HG03097 (cell line): ENCODE results near the gene PARD6G.
A peak's percentile ranks its signal among the peaks of the same experiment; 100 is the strongest.

Experiments
- ATAC-seq: cut with Tn5 transposase; IDR thresholded peaks from one replicate; pipeline ENCODE4 v1.9.1; 2021; ENCODE audit not compliant: unreplicated experiment, low FRiP score

Gene PARD6G

DNA sequence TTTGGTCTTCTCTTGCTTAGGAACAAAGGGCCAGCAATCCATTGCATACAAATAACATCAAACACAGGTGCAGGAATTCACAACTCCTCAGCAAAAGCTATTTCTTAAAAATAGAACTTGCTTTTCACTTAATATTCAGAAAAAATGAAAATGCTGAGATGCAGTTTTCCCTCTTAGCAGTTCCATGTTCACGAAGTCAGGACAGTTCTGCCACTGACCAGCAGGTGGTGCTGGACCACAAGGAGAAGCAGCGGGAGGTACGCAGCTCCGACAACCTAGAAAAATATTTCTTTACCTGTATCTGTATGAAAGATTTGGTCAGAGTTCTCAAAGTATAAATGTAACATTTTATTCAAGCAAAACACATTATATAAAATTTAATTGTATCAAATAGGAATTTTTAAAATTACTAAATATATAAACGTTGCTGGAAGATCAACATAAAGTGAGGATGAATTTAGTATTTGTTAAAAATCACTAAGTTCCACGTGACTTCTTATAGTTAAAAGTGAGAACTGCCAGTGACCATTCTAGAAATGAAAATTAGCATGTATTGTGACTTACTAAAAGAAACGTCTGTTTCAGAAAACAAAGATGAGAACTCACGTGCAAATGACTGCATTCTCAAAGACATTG is 89.5 kb downstream of the PARD6G start:
- ATAC-seq = peak; percentile 45

DNA sequence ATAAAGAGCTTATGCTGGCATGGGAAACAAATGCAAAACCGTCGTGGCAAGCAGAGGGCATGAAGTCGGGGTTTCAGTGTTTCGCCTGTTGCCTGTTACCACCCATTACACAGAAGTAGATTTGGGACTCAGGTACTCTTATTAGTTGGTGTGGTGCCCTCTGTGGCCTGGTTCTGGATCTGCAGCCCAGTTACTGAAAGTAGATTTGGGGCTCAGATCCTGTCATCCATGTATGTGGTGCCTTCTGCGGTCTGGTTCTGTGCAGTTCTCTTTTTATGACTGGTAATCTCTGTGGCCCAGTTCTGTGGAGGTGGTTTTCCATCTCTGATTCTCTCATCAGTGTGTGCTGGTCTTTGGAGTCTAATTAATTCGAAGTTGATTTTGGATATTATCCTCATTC is 93.0 kb downstream of the PARD6G start:
- ATAC-seq = no peak

DNA sequence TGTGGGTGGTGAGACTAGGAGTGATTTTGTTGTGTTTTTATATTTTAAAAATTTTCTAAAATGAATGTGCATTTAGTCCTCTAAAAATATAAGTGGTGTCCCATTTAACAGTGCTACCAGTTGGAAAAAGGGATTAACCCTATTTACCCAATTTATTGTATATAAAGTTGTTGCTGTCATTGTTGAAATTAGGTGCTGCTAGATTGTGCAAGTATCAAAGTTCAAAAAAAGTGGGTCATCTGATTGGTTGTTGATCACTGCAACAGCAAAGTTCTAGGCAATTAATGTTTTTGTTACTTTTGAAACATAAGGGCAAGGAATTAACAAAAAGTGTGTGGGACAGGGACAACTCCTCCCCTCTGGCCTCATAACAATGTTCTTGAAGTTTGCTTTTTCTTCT is 97.6 kb downstream of the PARD6G start:
- ATAC-seq = no peak

DNA sequence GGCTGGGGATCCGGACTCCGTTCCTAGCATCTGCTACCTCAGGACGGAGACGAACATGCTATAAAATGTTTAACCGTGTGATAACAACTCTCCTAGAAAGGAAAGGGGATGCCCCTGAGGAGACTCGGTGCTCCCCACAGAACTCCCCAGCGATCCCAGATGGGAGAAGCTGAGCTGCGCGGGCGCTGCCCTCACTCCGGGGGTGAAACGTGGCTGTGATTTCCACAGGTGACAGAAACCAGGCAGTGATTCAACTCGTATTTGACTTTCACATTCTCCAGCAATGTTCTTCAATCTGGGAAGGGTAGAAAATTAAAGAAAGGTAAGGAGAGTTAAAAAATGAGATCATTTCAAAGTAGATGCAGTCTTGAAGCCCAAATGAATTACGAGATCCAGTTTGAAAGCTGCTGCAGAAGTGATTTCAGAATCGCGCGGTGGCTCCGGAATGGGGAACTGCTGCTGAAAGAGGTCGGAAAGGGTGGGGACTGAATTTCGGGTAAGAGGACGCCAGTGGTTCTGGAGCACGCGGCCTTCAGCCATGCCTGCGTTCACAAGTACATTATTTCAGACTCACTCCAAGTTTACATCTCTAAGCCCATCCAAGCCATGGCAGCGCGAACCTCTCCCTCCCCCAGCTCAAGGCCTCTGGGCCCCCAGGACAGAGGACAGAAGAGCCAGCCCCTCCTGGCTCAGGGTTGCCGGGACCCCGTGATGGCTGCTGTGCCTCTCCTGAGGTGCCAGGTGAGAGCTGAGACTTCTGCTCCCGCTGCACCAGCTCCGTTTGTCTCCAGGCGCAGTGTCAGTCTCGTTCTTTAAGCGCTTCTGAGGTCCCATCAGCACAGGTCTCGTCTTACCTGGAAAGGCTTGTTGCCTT is 98.8 kb downstream of the PARD6G start:
- ATAC-seq = no peak

DNA sequence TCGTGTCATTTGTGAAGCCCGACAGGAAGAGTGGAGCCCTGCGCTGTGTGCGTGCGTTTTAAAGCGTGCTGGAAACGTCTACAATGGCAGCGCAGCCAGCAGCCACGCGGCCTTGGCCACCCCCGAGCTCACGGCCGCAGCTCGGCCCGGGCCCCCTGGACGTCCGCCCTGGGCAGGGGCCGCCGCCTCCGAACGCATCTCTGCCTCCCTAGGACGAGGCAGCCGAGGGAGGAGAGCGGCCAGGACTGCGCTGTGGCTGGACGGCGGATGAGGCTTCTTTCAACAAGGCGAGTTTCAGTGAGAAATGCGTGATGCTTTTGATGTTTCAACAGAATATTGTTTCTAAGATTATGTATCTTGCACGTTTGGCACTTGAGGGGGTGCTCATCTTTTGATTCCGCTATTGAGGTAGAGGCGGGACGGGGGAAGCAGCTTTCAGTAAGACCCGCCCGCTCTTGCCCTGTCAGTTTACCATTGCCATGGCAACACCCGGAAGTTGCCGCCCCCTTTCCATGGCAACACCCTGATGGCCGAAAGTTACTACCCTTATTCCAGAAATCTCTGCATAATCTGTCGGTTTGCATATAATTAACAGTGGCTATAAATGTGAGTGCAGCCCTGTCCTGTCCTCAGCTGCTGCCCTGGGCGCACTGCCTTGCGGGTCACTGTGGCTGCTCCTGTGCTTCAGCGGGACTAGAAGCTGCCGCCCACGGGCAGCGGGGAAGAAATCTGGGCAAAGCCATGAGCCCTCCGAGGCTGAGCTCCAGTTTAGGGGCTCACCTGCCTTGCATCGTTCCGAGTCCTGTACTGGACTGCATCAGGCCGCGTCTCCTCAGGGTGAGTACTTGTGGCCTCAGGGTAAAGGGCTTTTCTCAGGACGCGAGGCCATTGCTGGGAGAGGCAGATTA is 99.6 kb downstream of the PARD6G start:
- ATAC-seq = peak; percentile 70

DNA sequence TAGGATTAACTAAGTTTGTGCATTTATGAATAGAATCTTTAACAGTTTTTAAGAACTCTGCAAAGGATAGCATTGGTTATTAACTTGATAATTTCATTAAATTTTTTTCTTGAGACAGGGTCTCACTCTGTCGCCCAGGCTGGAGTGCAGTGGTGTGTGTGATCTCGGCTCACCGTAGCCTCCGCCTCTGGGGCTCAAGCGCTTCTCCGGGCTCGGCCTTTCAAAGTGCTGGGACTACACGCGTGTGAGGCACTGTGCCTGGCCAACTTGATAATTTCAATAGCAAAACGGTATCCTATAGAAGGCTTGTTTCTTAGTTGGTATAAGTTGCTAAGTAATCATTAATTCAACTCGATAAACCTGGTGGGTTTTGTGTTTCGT is 100.3 kb downstream of the PARD6G start:
- peak; percentile 29 for ATAC-seq

DNA sequence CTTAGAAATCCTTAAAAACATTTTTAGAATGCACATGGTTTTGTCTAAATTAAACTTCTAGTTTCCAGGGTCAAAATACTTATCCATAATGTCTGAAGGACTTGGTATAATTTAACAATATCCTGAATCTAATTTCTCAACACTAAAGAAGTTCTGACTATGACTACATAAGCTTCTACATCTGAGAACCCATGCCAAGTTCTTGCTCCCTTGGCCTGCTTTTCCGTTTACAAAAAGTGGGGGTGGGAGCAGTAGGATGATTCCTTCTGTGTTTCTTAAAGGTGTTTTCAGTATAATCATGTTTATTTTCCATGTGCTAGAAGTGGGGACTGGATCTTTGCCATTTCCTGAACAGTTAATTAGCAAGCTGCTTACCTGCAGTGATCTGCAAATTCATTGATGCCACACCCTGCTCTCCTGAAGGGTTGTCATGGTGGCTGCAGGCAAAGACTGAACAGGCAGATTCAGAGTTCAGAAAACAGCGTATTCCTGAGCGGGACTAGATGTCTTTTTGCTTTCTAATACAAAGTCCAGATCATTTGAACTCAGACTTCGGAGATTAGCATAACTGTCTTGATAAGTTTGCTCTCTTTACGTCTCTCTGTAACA is 102.0 kb downstream of the PARD6G start:
- no peak for ATAC-seq

DNA sequence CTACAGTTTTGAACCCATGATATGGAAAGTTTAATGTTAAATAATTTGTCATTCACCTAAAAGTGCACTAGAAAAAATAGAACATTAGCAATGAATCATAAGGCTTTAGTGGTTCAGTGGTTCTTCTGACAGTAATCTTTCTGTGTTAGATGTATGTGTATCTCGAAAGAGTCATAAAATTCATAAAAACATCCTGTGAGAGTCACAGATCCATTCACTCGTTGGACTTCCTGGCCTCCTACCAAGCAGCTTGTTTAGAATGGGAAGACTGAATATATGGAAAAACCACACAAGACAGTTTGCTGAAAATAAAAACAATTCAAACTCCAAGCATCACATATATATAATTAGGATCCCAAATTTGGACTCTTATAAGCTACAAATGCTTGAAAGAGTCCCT is 103.4 kb downstream of the PARD6G start:
- no peak for ATAC-seq

DNA sequence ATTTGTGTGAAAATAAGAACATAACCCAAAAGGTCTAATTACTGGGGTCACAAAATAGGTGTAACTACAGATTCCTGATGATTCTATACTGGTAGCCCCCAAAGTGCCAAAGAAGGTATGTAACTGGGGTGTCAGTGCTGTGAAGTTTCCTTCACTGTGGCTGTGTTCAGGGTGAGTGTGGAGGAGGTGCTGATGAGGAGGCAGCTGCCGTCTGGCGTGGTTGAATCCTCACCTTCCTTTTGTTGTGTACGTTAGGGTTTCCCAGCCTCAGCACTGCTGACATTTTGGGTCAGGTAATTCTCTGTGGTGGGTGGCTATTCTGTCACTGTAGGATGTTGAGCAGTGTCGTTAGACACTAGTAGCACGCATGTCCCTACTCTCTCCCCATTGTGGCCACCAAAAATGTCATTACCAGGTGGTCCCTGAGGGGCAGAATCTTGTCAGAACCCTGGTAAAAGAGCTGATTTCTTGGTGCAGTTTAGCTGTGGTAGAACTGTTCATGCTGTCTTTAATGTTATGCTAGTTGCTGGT is 106.8 kb downstream of the PARD6G start:
- no peak for ATAC-seq

DNA sequence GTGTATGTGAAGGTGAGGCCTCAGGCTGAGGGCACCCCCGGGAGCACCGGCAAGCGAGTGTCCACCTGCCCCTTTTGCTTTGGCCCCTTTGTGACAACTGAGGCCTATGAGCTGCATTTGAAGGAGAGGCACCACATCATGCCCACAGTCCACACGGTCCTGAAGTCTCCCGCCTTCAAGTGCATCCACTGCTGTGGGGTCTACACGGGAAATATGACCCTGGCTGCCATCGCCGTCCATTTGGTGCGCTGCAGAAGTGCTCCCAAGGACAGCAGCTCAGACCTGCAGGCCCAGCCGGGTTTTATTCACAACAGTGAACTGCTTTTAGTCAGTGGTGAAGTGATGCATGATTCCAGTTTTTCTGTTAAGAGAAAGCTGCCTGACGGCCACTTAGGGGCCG is 109.3 kb downstream of the PARD6G start:
- no peak for ATAC-seq

DNA sequence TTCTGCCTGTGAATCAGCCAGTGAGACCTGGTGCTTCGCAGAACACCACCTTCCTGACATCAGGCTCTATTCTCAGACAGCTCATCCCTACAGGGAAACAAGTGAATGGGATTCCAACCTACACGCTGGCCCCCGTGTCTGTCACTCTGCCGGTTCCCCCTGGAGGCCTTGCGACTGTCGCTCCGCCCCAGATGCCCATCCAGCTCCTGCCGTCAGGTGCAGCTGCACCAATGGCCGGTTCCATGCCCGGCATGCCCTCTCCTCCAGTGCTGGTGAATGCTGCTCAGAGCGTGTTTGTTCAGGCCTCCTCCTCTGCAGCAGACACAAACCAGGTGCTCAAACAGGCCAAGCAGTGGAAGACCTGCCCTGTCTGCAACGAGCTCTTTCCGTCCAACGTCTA is 110.2 kb downstream of the PARD6G start:
- no peak for ATAC-seq

DNA sequence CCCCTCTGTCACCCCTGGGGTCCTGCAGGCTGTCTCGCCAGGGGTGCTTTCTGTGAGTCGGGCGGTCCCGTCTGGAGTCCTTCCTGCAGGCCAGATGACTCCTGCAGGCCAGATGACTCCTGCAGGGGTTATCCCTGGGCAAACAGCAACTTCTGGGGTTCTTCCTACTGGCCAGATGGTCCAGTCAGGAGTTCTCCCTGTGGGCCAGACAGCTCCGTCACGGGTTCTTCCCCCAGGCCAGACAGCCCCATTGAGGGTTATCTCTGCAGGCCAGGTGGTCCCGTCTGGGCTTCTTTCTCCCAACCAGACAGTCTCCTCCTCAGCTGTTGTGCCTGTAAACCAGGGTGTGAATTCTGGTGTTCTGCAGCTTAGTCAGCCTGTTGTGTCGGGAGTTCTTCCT is 110.6 kb downstream of the PARD6G start:
- ATAC-seq = no peak

DNA sequence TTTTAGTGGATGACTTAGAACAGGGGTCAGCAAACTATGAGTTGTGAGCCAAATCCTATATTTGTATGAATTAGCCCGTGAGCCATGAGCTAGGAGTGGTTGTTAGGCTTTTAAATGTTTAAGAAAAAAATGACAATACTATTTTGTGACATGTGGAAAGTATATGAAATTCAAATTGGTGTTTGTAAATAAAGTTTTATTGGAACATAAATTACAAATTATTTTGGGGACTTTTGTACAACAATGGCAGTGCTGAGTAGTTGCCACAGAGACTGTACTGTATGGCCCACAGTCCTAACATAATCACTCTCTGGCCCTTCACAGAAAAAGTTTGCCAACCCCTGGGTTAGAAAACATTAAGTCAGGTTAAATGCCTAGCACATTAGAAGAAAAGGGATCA is 112.2 kb downstream of the PARD6G start:
- no peak for ATAC-seq

DNA sequence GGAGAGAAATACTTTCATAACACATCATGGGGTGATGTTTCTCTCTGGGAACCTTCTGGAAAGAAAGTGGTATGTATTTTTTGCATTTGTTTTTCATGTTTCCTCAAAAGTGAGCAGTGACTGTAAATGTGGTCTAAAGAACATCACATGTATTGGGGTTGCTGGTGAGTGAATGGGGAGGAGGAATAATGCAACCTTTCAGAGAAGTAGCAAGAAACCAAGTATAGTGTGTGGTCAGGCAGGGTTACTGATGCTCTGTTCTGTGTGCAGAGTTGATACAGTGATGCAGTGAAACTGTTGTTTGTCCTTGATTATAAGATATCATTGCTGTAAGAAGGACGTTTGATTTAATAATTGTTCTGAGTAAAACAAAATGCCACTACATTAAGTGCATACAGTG is 114.2 kb downstream of the PARD6G start:
- ATAC-seq = no peak

DNA sequence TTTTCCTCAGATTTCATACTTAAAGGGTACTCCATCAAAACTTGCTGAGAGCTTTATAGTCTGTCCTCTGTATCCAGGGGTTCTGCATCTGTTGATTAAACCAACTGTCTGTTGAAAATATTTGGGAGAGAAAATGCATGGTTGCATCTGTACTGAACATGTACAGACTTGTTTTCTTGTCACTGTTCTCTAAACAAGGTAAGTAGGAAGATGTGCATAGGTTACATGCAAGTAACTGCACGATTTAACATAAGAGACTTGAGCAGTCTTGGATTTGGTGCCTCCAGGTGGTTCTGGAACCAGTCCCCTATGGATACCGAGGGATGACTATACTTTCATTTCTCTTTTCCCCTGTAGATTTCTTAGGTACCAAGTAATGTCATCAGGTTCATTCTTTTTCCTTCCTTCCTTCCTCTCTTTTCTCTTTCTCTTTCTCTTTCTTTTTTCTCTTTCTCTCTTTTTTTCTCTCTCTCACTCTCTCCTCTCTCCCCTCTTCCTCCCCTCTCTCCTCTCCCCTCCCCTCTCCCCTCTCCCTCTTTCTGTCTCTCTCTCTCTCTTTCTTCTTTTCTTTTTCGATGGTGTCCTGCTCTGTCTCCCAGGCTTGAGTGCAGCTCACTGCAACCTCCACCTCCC is 115.0 kb downstream of the PARD6G start:
- no peak for ATAC-seq

DNA sequence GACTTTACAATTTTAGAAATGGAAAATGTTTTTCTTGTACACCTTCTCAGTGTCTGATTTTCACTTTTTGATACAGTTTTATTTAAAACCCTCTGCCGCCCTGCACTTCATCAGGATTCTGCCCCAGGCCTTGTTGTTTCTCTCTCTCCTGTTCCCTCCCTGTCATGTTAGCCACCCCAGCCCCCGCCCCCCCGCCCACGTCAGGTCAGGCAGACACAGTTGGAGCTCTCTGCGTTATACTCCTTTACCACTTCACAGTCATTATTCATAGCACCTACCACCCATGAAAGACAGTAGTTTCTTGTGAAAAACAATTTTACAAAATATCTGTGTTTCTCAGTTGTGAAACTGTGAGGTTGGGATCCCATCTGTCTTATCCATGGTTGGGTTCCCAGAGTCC is 116.8 kb downstream of the PARD6G start:
- no peak for ATAC-seq

DNA sequence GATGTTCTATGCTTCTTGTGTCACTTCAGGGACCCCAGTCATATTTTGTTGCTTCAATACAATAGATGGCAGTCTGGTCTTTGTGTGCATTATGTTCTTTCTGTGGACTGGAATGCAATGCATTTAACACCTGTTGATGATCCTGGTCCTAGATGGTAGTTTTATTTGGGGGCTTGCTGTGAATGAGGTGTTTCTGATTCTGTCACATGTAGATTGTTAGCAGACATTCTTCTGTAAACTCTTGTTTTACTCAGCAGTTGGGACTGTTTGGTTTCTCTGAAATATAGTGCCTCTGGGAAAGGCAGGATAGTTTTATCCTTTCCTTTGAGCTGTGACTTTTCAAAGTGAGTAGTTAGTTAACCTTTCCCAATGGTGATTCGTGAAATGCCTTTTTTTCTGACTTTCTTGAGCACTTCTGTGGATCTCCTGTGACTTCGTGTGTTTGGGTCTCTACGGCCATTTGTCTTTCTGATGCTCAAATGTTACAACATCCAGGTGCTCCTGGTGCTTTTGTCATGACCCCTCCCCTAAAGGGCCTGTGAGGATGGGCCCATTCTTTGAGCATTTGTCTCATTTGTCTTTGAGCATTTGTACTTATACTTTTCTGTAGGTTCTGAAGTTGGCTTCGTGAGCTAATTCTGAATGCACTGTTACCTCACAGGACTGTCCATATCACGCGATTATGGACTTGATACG is 117.5 kb downstream of the PARD6G start:
- ATAC-seq = no peak

DNA sequence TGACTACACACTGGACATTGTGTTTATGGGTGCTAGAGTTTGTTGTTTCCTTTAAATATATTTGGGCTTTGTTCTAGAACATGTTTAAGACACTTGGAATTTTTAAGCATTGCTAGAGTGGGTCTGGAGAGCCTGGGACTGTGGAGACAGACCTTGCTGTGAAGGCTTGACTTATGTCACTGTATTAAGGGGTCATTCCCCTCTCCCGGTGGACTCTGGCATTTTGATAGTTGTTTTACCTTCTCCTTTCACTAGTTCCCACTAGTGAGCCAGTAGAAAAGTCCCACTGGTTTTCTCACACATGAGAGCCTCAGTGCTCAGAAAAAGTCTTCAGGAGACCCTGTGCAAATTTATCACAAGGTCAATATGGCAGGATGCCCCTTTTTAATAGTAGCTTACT is 119.7 kb downstream of the PARD6G start:
- ATAC-seq = no peak

DNA sequence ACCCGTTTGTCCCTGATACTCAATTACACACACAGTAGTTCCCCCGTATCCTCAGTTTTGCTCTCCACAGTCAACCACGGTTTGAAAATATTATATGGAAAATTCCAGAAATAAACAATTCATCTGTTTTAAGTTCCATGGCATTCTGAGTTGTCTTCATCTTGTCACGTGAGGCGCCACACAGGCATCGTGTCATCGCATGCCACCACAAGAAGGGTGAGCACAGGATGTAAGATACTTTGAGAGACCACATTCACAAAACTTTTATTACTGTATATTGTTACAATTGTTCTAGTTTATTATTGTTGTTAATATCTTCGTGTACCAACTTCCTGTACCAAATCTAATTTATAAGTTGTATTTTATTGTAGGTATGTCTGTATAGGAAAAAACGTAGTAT is 120.5 kb downstream of the PARD6G start:
- ATAC-seq = no peak

DNA sequence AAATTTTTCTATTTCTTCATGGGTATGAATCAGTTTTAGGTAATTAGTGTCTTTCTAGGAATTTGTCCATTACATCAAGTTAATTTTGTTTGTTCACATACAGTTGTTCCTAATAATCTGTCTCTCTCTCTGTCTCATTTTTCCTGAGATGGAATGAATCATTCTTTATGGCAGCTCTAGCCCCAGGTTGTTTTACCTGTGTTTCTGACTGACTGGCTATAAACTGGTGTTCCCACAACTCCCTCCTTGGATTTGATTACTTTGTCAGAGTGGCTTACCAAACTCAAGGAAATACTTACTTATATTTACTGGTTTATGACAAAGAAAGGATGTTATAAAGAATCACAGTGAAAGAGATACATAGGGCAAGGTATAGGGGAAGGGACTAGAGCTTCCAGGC is 123.2 kb downstream of the PARD6G start:
- ATAC-seq = no peak
